Suprapubic skin (tissue), 4 donors: ENCODE data around the gene GUCD1. TPM values are rescaled to one million over a fixed set of nuclear protein-coding genes. Genes with fewer than 3 reads are reported as not detected.
A peak's percentile ranks its signal among the peaks of the same experiment; 100 is the strongest.
"Not testable (repeated sequence)": the region's sequence is repeated elsewhere in the genome, so short reads cannot be mapped to it uniquely, and the experiment has no call there.

Experiments used
- DNase-seq, 2 donors: peaks; one replicate each; pipeline ENCODE4 v3.0.0-alpha.2; 2019; ENCODE audit warnings: low spot score in 2 of 2
- H3K27ac ChIP-seq: fragments of 200-600 bp; sonication (generic); one replicate; pipeline ENCODE4 v1.5.1; 2019
- H3K27me3 ChIP-seq: fragments of 200-600 bp; sonication (generic); one replicate; pipeline ENCODE4 v1.5.1; 2019
- H3K36me3 ChIP-seq: fragments of 200-600 bp; sonication (generic); one replicate; pipeline ENCODE4 v1.5.1; 2019
- H3K4me1 ChIP-seq: fragments of 200-600 bp; sonication (generic); one replicate; pipeline ENCODE4 v1.5.1; 2019
- H3K4me3 ChIP-seq: fragments of 200-600 bp; sonication (generic); one replicate; pipeline ENCODE4 v1.5.1; 2019; ENCODE audit warnings: mild to moderate bottlenecking
- H3K9me3 ChIP-seq: fragments of 200-600 bp; sonication (generic); one replicate; pipeline ENCODE4 v1.5.1; 2019
- EP300 ChIP-seq: sonication (generic); formaldehyde crosslinking; IDR thresholded peaks from one replicate; pipeline ENCODE4 v1.6.1; 2017; ENCODE audit warnings: antibody characterized with exemption
- POLR2A ChIP-seq, 2 donors: fragments of 450-650 bp; IDR thresholded peaks; one replicate each; pipeline ENCODE4 v1.6.1; 2017; ENCODE audit warnings: antibody characterized with exemption in 2 of 2, mild to moderate bottlenecking in 2 of 2, moderate library complexity in 2 of 2
- POLR2AphosphoS5 ChIP-seq, 3 donors: sonication (generic); formaldehyde crosslinking; IDR thresholded peaks; one replicate each; pipeline ENCODE4 v1.6.1; 2017; ENCODE audit warnings: antibody characterized with exemption in 3 of 3
- WGBS: methylation state at CpG from one replicate; pipeline ENCODE4 v1.1.5; 2018; 5-methylcytosine and 5-hydroxymethylcytosine counted together
- total RNA-seq, 4 donors: library from RNA; depleted of rRNA; stranded (reverse); fragments of >200 nt; gene quantifications; one replicate each; pipeline ENCODE4 v1.1.0, GENCODE V29; 2016
- TF ChIP-seq, protein P1 (sequence below), 2 donors: fragments of 200-600 bp in 1 of 2; fragments of 450-650 bp in 1 of 2; sonication (generic) in 1 of 2; IDR thresholded peaks; one replicate each; pipeline ENCODE4 v1.5.1; 2016 to 2019; ENCODE audit warnings: antibody characterized with exemption in 2 of 2, mild to moderate bottlenecking in 1 of 2, moderate library complexity in 1 of 2

The GUCD1 gene
- total RNA-seq, 4 donors from 2014 or later = 75.2 to 97.5 (median 93.0) TPM

DNA sequence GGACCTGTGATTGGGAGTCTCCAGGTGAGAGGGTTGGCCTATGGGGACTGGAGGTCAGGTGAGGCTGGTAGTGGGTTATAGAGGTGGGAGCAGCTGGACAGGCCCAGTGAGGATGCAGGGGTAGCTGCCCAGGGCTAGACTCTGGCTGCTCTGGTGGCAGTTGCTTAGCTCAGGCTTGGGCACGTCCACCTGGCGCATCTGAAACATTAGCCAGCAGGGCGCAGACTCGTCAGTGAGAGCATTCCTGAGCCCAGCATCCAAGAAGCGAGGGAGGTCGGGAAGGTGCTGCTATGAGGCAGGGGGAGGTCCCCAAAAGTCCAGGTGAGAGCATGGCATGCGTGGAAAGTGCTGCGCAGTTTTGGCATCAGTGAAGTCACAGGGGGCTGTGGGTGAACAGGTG lies 44.6 kb upstream of the GUCD1 start:
- H3K4me3 ChIP-seq = no peak overlapping the region
- TF ChIP-seq POLR2A (IDR thresholded peaks at IDR 0.05) (no peak), EP300 (no peak)
- H3K4me1 ChIP-seq = peaks cover 31% of the 10 kb centered on the region

DNA sequence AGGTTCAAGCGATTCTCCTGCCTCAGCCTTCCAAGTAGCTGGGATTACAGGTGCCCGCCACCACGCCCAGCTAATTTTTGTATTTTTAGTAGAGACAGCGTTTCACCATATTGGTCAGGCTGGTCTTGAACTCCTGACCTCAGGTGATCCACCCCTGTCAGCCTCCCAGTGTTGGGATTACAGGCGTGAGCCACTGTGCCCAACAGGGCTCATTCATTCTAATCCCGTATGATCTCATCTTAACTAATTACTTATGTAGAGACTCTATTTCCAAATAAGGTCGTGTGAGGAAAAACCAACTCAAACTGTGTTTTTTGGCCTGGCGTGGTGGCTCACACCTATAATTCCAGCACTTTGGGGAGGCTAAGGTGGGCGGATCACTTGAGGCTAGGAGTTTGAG lies 42.1 kb upstream of the GUCD1 start:
- H3K27me3 ChIP-seq, H3K36me3 ChIP-seq, H3K4me3 ChIP-seq, H3K9me3 ChIP-seq, H3K27ac ChIP-seq, DNase-seq: not testable (repeated sequence)
- peaks cover 40% of the 10 kb centered on the region for H3K4me1 ChIP-seq
- WGBS = 81% methylated on average over 9 of the region's 9 CpGs

More for the DNA sequence above, 44.6 kb upstream of the GUCD1 start:
- no peak for DNase-seq
- no peaks in the 10 kb centered on the region for H3K9me3 ChIP-seq
- 61% methylated on average over 6 of the region's 8 CpGs for WGBS
- no peaks in the 10 kb centered on the region for H3K36me3 ChIP-seq
- no peak overlapping the region for H3K27ac ChIP-seq
- no peaks in the 10 kb centered on the region for H3K27me3 ChIP-seq

DNA sequence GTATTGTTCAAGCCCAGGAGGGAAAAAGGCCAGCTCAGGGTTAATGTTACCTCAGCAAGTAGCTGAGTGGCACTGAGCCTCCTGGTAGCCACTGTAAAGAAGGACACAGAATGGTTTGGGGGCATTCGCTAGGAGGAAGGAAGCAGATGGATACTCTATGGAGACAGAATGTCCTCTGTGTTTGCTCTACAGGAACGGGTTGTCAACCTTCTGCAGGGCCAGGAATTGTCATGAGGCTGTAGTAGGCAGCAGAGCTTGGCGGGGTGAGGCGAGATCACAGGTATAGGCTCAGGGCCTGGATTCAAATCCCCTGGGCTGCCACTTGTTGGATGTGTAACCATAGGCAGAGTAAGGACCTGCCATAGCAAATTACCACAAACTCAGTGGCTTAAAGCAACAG lies 40.9 kb upstream of the GUCD1 start:
- H3K27me3 ChIP-seq = no peaks in the 10 kb centered on the region
- H3K27ac ChIP-seq = no peak overlapping the region
- peaks cover 36% of the 10 kb centered on the region for H3K4me1 ChIP-seq
- H3K9me3 ChIP-seq = no peaks in the 10 kb centered on the region
- DNase-seq = no peak
- 98% methylated on average over 4 of the region's 4 CpGs for WGBS
- H3K4me3 ChIP-seq = no peak overlapping the region
- TF ChIP-seq POLR2AphosphoS5 (IDR thresholded peaks at IDR 0.05) (no peak), EP300 (no peak), POLR2A (IDR thresholded peaks at IDR 0.05) (no peak)
- H3K36me3 ChIP-seq = no peaks in the 10 kb centered on the region

DNA sequence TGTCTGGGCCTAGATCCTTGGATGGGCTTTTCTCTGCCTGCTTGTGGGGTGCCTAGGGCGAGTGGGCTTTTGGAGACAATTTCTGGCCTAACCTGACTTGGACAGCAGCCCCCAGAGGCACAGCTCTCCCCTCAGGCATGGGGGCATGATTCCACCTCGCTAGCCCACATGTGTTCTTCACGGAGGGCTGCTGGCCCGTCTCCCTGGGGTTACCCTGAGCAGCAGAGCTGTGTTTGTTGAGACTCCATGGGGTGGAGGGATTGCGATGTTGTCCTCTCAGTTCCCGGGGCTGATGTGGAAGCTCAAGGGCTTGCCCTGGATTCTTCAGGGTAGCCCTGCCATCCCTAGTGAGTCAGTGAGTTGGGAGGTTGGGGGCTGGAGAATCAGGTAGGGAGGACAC lies 40.3 kb upstream of the GUCD1 start:
- H3K9me3 ChIP-seq = no peaks in the 10 kb centered on the region
- H3K27ac ChIP-seq = peak overlapping the region; percentile 31
- no peak for DNase-seq
- WGBS = no CpG with 5 or more reads among the region's 6 CpGs
- H3K4me3 ChIP-seq = no peak overlapping the region
- H3K27me3 ChIP-seq = no peaks in the 10 kb centered on the region
- H3K4me1 ChIP-seq = peaks cover 36% of the 10 kb centered on the region
- no peaks in the 10 kb centered on the region for H3K36me3 ChIP-seq
- no peak for TF ChIP-seq POLR2AphosphoS5 (IDR thresholded peaks at IDR 0.05)
- TF ChIP-seq, protein P1, sequence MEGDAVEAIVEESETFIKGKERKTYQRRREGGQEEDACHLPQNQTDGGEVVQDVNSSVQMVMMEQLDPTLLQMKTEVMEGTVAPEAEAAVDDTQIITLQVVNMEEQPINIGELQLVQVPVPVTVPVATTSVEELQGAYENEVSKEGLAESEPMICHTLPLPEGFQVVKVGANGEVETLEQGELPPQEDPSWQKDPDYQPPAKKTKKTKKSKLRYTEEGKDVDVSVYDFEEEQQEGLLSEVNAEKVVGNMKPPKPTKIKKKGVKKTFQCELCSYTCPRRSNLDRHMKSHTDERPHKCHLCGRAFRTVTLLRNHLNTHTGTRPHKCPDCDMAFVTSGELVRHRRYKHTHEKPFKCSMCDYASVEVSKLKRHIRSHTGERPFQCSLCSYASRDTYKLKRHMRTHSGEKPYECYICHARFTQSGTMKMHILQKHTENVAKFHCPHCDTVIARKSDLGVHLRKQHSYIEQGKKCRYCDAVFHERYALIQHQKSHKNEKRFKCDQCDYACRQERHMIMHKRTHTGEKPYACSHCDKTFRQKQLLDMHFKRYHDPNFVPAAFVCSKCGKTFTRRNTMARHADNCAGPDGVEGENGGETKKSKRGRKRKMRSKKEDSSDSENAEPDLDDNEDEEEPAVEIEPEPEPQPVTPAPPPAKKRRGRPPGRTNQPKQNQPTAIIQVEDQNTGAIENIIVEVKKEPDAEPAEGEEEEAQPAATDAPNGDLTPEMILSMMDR (IDR thresholded peaks at IDR 0.05) = no peak
- TF ChIP-seq EP300 = no peak
- TF ChIP-seq POLR2A (IDR thresholded peaks at IDR 0.05) = no peak

DNA sequence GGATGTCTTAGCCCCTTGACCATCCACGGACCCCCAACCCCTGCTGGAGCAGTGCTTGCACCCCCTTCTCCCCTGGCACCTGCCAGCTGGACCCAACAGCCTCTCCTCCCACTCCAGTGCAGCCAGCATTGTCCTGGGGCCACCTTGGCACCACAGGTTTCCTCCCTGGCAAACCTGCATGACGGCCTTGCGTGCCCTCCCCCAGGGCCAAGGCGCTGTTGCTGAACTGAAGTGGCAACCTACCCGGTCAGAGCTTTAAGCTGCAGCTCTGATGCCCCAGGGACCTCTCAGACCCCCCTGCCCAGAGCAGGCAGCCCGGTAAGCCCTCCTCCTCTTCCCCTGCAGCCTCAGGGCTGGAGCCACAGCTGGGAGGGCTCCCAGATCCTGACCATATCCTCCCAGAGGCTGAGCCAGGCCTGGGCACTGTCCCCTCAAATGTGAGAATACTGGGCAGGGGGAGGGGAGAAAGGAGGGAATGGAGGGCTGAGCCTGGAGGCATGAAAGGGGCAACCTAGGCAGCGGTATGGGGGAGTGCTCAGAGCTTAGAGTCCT lies 39.7 kb upstream of the GUCD1 start:
- Histone ChIP-seq H3K4me1 (peaks cover 33% of the 10 kb centered on the region), H3K9me3 (no peaks in the 10 kb centered on the region), H3K36me3 (peaks cover under 1% of the 10 kb centered on the region), H3K4me3 (no peak overlapping the region), H3K27me3 (no peaks in the 10 kb centered on the region), H3K27ac (peak overlapping the region; percentile 31)
- 72% methylated on average over 7 of the region's 7 CpGs for WGBS
- peak in 1 of 2 donors; percentile 70 for DNase-seq
- TF ChIP-seq EP300 = no peak
- no peak for TF ChIP-seq POLR2AphosphoS5 (IDR thresholded peaks at IDR 0.05)
- no peak for TF ChIP-seq POLR2A (IDR thresholded peaks at IDR 0.05)
- TF ChIP-seq, protein P1 (IDR thresholded peaks at IDR 0.05) = no peak

DNA sequence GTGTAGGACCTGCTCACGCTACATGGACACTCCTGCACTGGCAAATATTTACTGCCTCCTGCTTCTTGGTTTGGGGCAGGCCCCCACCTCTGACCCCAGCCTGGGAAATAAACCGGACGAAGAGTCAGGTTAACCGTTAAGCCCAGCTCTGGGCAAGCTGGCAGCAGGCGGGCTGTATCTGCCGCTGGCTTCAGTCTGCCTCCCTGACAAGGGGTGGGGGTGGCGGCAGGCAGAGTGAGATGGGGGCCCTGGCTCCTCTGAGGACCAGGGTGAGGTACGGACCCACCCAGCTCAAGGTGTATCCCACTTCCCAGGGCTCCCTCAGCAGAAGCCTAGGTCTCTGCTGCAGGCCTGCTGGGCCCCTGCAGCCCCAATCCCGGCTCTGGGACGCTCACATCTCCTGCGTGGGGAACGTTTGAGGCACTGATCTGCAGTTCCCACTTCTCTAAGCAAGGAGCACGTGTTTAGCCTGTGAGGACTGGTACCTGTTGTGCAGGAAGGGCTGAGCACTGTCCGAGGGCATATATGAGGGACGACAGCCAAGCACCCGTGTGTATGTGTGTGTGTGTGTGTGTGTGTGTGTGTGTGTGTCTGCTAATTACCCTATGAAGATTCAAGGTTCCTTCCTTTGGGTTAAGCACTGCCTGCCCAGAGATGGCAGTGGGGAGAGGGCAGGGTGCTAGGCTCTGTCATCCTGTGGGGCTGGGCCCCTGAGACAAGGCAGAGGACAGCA lies 39.1 kb upstream of the GUCD1 start:
- Histone ChIP-seq H3K27ac (peak overlapping the region; percentile 86), H3K4me3 (no peak overlapping the region), H3K27me3 (no peaks in the 10 kb centered on the region), H3K9me3 (no peaks in the 10 kb centered on the region), H3K36me3 (peaks cover 7% of the 10 kb centered on the region), H3K4me1 (peaks cover 33% of the 10 kb centered on the region)
- 62% methylated on average over 8 of the region's 16 CpGs for WGBS
- DNase-seq = peak in 1 of 2 donors; percentile 61
- TF ChIP-seq POLR2AphosphoS5 (IDR thresholded peaks at IDR 0.05) (no peak), EP300 (no peak), POLR2A (IDR thresholded peaks at IDR 0.05) (no peak)
- TF ChIP-seq, protein P1 (IDR thresholded peaks at IDR 0.05) = no peak

DNA sequence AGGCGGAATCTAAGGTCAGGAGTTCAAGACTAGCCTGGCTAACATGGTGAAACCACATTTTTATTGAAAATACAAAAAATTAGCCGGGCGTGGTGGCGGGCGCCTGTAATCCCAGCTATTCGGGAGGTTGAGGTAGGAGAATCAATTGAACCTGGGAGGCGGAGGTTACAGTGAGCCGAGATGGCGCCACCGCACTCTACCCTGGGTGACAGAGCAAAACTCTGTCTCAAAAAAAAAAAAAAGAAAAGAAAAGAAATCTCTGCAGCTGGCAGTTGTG lies 38.6 kb upstream of the GUCD1 start:
- peaks cover 33% of the 10 kb centered on the region for H3K4me1 ChIP-seq
- not testable (repeated sequence) for H3K27me3 ChIP-seq, H3K9me3 ChIP-seq, DNase-seq
- 83% methylated on average over 10 of the region's 10 CpGs for WGBS
- H3K27ac ChIP-seq = peak overlapping the region; percentile 86
- H3K36me3 ChIP-seq = peaks cover 12% of the 10 kb centered on the region
- peak overlapping the region; percentile 71 for H3K4me3 ChIP-seq
